Breast epithelium (tissue), 3 donors: ENCODE measurements around the gene ENTPD2.

Source experiments
- POLR2A ChIP-seq: fragments of 450-650 bp; IDR thresholded peaks from one replicate; pipeline ENCODE4 v1.6.1; 2016; ENCODE audit warnings: antibody characterized with exemption, mild to moderate bottlenecking, moderate library complexity
- TF ChIP-seq, protein P1 (sequence below), 3 donors: fragments of 450-650 bp; IDR thresholded peaks; one replicate each; pipeline ENCODE4 v1.5.1; 2016 to 2017; ENCODE audit warnings: antibody characterized with exemption in 3 of 3, mild to moderate bottlenecking in 3 of 3, moderate library complexity in 3 of 3

DNA sequence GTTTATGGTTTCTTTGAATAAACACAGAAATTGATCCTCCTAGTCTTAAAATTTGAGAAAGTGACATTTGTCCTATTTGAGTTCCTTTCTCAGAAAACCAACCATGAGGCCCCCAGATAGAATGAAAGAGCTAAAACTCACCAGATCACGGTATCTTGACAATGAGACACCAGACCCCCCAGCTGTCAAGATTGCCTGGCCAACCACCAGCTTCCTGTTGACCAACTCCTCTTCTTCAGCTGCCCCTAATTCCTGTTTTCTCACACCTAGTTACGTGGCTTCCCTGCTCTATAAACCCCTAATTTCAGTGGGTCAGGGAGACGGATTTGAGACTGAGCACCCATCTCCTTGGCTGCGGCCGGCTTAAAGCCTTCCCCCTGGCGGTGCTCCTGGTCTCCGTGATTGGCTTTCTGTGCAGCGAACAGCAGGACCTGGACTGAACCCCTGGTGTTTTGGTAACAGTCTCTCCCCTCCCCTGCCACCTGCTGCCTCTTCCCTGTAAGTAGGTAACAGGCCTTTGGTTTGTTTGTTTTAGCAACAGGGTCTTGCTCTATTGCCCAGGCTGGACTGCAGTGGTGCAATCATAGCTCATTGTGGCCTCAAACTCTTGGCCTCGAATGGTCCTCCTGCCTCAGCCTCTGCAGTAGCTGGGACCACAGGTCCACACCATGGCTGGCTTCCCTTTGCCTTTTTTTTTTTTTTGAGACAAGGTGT, 4.8 kb upstream of the ENTPD2 start:
- no peak for TF ChIP-seq POLR2A
- TF ChIP-seq, protein P1, sequence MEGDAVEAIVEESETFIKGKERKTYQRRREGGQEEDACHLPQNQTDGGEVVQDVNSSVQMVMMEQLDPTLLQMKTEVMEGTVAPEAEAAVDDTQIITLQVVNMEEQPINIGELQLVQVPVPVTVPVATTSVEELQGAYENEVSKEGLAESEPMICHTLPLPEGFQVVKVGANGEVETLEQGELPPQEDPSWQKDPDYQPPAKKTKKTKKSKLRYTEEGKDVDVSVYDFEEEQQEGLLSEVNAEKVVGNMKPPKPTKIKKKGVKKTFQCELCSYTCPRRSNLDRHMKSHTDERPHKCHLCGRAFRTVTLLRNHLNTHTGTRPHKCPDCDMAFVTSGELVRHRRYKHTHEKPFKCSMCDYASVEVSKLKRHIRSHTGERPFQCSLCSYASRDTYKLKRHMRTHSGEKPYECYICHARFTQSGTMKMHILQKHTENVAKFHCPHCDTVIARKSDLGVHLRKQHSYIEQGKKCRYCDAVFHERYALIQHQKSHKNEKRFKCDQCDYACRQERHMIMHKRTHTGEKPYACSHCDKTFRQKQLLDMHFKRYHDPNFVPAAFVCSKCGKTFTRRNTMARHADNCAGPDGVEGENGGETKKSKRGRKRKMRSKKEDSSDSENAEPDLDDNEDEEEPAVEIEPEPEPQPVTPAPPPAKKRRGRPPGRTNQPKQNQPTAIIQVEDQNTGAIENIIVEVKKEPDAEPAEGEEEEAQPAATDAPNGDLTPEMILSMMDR (IDR thresholded peaks at IDR 0.05): no peak
